ENCODE data around the gene MOCS1.

Gene MOCS1

GRCh38 chr6:39902786-39903465 is 31.3 kb downstream of the MOCS1 start:
- ATAC-seq = no peak
- no peak for DNase-seq

GRCh38 chr6:39902136-39902535 is 32.1 kb downstream of the MOCS1 start:
- ATAC-seq (no peak), DNase-seq (no peak)

- no peak for ATAC-seq
- no peak for DNase-seq
These were observed 32.6 kb downstream of the MOCS1 start for GRCh38 chr6:39901670-39902069.

GRCh38 chr6:39901116-39901655 is 33.1 kb downstream of the MOCS1 start:
- ATAC-seq (no peak), DNase-seq (no peak)

- DNase-seq = no peak
- ATAC-seq = no peak
These were observed 34.5 kb downstream of the MOCS1 start for GRCh38 chr6:39899554-39900295.

GRCh38 chr6:39898625-39899024 is 35.6 kb downstream of the MOCS1 start:
- ATAC-seq (no peak), DNase-seq (no peak)

GRCh38 chr6:39897698-39898097 is 36.6 kb downstream of the MOCS1 start:
- DNase-seq = no peak

GRCh38 chr6:39896701-39897100 is 37.6 kb downstream of the MOCS1 start:
- DNase-seq (no peak), ATAC-seq (no peak)

More at GRCh38 chr6:39897698-39898097, 36.6 kb downstream of the MOCS1 start:
- ATAC-seq = no peak

GRCh38 chr6:39893286-39893685 is 41.0 kb downstream of the MOCS1 start:
- DNase-seq = no peak
- no peak for ATAC-seq

GRCh38 chr6:39892490-39893129 is 41.7 kb downstream of the MOCS1 start:
- ATAC-seq (no peak), DNase-seq (peak; percentile 20)

GRCh38 chr6:39891976-39892375 is 42.3 kb downstream of the MOCS1 start:
- no peak for DNase-seq
- ATAC-seq = no peak

- DNase-seq (no peak), ATAC-seq (no peak)
These were observed 42.9 kb downstream of the MOCS1 start for GRCh38 chr6:39891353-39891752.

GRCh38 chr6:39889229-39889628 is 45.0 kb downstream of the MOCS1 start:
- DNase-seq (no peak), ATAC-seq (no peak)

- ATAC-seq (no peak), DNase-seq (no peak)
These were observed 46.4 kb downstream of the MOCS1 start for GRCh38 chr6:39887692-39888450.

GRCh38 chr6:39886871-39887270 is 47.4 kb downstream of the MOCS1 start:
- DNase-seq = no peak
- ATAC-seq = no peak

GRCh38 chr6:39885691-39886090 is 48.6 kb downstream of the MOCS1 start:
- no peak for ATAC-seq
- no peak for DNase-seq

- no peak for DNase-seq
- no peak for ATAC-seq
These were observed 49.6 kb downstream of the MOCS1 start for GRCh38 chr6:39884696-39885095.

GRCh38 chr6:39882531-39882899 is 51.7 kb downstream of the MOCS1 start:
- ATAC-seq (no peak), DNase-seq (no peak)

- ATAC-seq = no peak
- DNase-seq = no peak
These were observed 52.3 kb downstream of the MOCS1 start for GRCh38 chr6:39881851-39882530.

GRCh38 chr6:39880594-39880993 is 53.7 kb downstream of the MOCS1 start:
- ATAC-seq (no peak), DNase-seq (no peak)

GRCh38 chr6:39879535-39879934 is 54.7 kb downstream of the MOCS1 start:
- no peak for ATAC-seq
- no peak for DNase-seq

GRCh38 chr6:39876826-39877225 is 57.4 kb downstream of the MOCS1 start:
- ATAC-seq = no peak

More at GRCh38 chr6:39876826-39877225, 57.4 kb downstream of the MOCS1 start:
- no peak for DNase-seq
